Measurements from ENCODE around the gene OR8B3. TPM values are rescaled to one million over a fixed set of nuclear protein-coding genes. Genes with fewer than 3 reads are reported as not detected.

Gene OR8B3
- total and polyA plus RNA-seq, 2 experiments from 2014 or later = not detected

Other genes starting within 250 kb of the OR8B3 start
- gene OR10D3, start 215.7 kb downstream of the OR8B3 start, total RNA-seq (2014; rRNA removed; shearing (Covaris generic)) = not detected in 2 replicates
- not detected in 2 replicates for gene OR10D3, start 215.7 kb downstream of the OR8B3 start, polyA plus RNA-seq (2016; fragmentation: Nextera tagmentation; extraction: Ambion mirVana)
- gene OR8G1, start 157.9 kb downstream of the OR8B3 start, total RNA-seq (2014; rRNA removed; shearing (Covaris generic)) = not detected in 2 replicates
- gene OR8G1, start 157.9 kb downstream of the OR8B3 start, polyA plus RNA-seq (2016; fragmentation: Nextera tagmentation; extraction: Ambion mirVana) = not detected in 2 replicates
- gene OR8G5, start 142.6 kb downstream of the OR8B3 start, total RNA-seq (2014; rRNA removed; shearing (Covaris generic)) = not detected in 2 replicates
- gene OR8G5, start 142.6 kb downstream of the OR8B3 start, polyA plus RNA-seq (2016; fragmentation: Nextera tagmentation; extraction: Ambion mirVana) = not detected in 2 replicates
- not detected in 2 replicates for gene OR8D1, start 85.1 kb downstream of the OR8B3 start, total RNA-seq (2014; rRNA removed; shearing (Covaris generic))
- not detected in 2 replicates for gene OR8D1, start 85.1 kb downstream of the OR8B3 start, polyA plus RNA-seq (2016; fragmentation: Nextera tagmentation; extraction: Ambion mirVana)
- gene OR8D2, start 78.8 kb downstream of the OR8B3 start, total RNA-seq (2014; rRNA removed; shearing (Covaris generic)) = not detected in 2 replicates
- not detected in 2 replicates for gene OR8D2, start 78.8 kb downstream of the OR8B3 start, polyA plus RNA-seq (2016; fragmentation: Nextera tagmentation; extraction: Ambion mirVana)
- not detected in 2 replicates for gene OR8B2, start 14.5 kb downstream of the OR8B3 start, total RNA-seq (2014; rRNA removed; shearing (Covaris generic))
- not detected in 2 replicates for gene OR8B2, start 14.5 kb downstream of the OR8B3 start, polyA plus RNA-seq (2016; fragmentation: Nextera tagmentation; extraction: Ambion mirVana)
- not detected in 2 replicates for gene OR8B4, start 25.8 kb upstream of the OR8B3 start, total RNA-seq (2014; rRNA removed; shearing (Covaris generic))
- gene OR8B4, start 25.8 kb upstream of the OR8B3 start, polyA plus RNA-seq (2016; fragmentation: Nextera tagmentation; extraction: Ambion mirVana) = not detected in 2 replicates
- not detected in 2 replicates for gene OR8B8, start 46.7 kb upstream of the OR8B3 start, total RNA-seq (2014; rRNA removed; shearing (Covaris generic))
- gene OR8B8, start 46.7 kb upstream of the OR8B3 start, polyA plus RNA-seq (2016; fragmentation: Nextera tagmentation; extraction: Ambion mirVana) = not detected in 2 replicates
- not detected in 2 replicates for gene OR8B12, start 144.6 kb upstream of the OR8B3 start, total RNA-seq (2014; rRNA removed; shearing (Covaris generic))
- gene OR8B12, start 144.6 kb upstream of the OR8B3 start, polyA plus RNA-seq (2016; fragmentation: Nextera tagmentation; extraction: Ambion mirVana) = not detected in 2 replicates
- not detected in 2 replicates for gene OR8A1, start 171.0 kb upstream of the OR8B3 start, total RNA-seq (2014; rRNA removed; shearing (Covaris generic))
- not detected in 2 replicates for gene OR8A1, start 171.0 kb upstream of the OR8B3 start, polyA plus RNA-seq (2016; fragmentation: Nextera tagmentation; extraction: Ambion mirVana)
- gene PANX3, start 212.4 kb upstream of the OR8B3 start, total RNA-seq (2014; rRNA removed; shearing (Covaris generic)) = not detected in 2 replicates
- not detected in 2 replicates for gene PANX3, start 212.4 kb upstream of the OR8B3 start, polyA plus RNA-seq (2016; fragmentation: Nextera tagmentation; extraction: Ambion mirVana)
- 20.7 and 24.8 TPM in 2 replicates for gene TBRG1, start 223.8 kb upstream of the OR8B3 start, total RNA-seq (2014; rRNA removed; shearing (Covaris generic))
- gene TBRG1, start 223.8 kb upstream of the OR8B3 start, polyA plus RNA-seq (2016; fragmentation: Nextera tagmentation; extraction: Ambion mirVana) = 56.5 and 56.6 TPM in 2 replicates

Measured in GM23338 (cell line).